T47D (cell line): ENCODE data around the gene STX8.
A peak's percentile ranks its signal among the peaks of the same experiment; 100 is the strongest.
"Not testable (repeated sequence)": the region's sequence is repeated elsewhere in the genome, so short reads cannot be mapped to it uniquely, and the experiment has no call there.

Experiments used
- DNase-seq, 2 experiments: peaks; one replicate each; pipeline versions ENCODE4 v3.0.0 to v3.0.0-alpha.2; 2011 to 2012; ENCODE audit warnings: low read depth in 1 of 2, low spot score in 1 of 2
- JUND ChIP-seq: IDR thresholded peaks from 2 replicates; pipeline ENCODE4 v1.6.1; 2012; ENCODE audit warnings: low read depth
- in situ Hi-C: cut with HindIII; loops from 2 replicates; pipeline ENCODE4 v1.10.0; 2016; ENCODE audit warnings: low sequenced_read_pairs, low pct_unique_long_range_greater_than_20kb

Gene STX8

DNA sequence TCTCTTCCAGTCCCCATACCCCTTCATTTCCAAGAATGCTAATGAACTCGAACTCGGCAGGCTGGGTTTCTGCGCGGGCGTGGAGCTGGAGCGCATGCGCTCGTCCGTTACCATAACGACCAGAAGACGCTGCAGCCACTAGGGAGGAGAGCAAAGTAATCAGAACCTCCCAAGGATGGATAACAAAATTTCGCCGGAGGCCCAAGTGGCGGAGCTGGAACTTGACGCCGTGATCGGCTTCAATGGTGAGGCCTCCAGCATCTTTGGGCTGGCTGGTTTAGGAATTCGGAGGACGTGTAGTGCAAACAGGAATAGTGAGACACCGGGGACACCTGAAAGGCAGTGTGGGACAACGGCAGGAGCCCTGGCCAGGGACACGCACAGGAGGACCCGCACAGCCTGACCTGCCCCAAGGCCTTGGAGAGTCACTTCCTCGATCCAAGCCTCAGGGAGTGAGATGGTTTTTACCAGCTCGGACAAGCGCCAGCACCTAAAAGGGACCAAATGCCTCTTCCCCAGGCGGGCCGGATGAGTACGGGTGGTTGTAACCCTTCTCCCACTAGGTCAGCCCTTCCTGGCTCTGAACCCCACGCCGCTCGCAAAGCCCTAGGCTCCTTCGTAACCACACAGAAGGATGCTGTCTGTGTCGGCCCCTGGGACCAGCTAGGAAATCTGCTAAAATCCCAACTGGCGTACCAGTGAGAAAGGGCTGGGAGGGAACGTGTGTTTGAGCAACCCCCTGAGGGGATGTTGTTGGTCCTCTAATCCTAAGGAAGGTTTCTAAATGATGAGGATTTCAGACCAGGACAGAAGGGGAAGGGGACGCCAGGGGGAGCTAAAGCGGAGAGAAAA lies 1.1 kb upstream of the STX8 start, which contains the start of gene CFAP52:
Gene CFAP52 (plus strand): TSS at position 122 of the 852 bp plus-strand sequence. CDS start 54 bp downstream, at position 176.
- in situ Hi-C loops, result no loop called here
- TF ChIP-seq JUND, result no peak
- peak; percentile 45 to 74 for DNase-seq

- peak in 1 of 2 experiments; percentile 27 for DNase-seq
- in situ Hi-C loops, result no loop called here
- TF ChIP-seq JUND, result no peak
Observed at GRCh38 chr17:9571201-9571600, 4.4 kb downstream of the STX8 start.

GRCh38 chr17:9568957-9569588 lies 6.5 kb downstream of the STX8 start:
- no peak for TF ChIP-seq JUND
- in situ Hi-C loops, result no loop called here
- DNase-seq, result no peak

DNA sequence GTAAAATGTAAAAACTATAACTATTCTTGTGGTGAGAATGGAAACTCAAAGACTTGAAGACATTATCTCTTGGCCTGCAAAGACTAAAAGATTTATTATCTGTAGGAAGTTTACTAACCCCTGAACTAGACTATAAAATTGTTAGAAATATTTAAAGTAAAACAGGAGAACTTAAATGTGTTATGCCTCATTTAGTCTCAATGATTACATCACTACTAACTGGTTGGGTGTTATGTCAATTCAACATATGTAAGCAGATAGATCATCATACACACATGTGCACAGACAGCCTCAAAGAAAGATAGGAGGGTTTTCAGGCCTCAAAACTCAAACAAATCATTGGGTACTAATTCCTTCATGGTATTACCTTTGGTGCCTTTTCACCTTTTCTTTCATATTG lies 7.6 kb downstream of the STX8 start:
- TF ChIP-seq JUND, result no peak
- in situ Hi-C loops, result no loop called here
- no peak for DNase-seq

DNA sequence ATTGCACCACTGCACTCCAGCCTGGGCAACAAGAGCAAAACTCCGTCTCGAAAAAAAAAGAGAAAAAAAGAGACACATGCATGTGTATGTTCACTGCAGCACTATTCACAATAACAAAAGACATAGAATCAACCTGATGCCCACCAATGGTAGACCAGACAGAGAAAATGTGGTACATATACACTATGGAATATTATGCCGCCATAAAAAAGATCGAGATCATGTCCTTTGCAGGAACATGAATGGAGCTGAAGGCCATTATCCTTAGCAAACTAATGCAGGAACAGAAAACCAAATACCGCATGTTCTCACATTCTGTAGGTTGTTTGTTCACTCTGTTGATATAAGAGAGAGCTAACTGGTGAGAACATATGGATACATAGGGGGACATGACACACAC lies 8.9 kb downstream of the STX8 start:
- DNase-seq, in situ Hi-C loops: not testable (repeated sequence)

DNA sequence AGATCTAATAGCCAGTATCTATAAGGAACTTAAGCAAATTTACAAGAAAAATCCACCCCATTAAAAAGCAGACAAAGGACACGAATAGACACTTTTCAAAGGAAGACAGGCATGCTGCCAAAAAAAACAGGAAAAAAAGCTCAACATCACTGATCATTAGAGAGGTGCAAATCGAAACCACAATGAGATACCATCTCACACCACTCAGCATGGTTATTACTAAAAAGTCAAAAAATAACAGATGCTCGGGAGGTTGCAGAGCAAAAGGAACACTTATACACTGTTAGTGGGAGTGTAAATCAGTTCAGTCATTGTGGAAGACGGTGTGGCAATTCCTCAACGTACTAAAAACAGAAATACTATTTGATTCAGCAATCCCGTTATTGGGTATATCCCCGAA lies 9.6 kb downstream of the STX8 start:
- TF ChIP-seq JUND, result no peak
- no peak for DNase-seq

DNA sequence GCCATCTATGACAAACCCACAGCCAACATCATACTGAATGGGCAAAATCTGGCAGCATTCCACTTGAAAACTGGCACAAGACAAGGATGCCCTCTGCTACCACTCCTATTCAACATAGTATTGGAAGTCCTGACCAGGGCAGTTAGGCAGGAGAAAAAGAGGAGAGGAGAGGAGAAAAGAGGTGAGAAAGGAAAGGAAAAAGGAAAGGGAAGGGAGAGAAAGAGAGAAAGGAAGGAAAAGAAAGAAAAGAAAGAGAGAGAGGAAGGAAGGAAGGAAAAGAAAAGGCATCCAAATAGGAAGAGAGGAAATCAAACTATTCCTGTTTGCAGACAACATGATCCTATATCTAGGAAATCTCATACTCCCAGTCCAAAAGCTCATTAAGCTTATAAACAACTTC lies 11.5 kb downstream of the STX8 start:
- no peak for TF ChIP-seq JUND
- no peak for DNase-seq
- in situ Hi-C loops, result no loop called here

More for the DNA sequence above, 9.6 kb downstream of the STX8 start:
- in situ Hi-C loops, result no loop called here

- in situ Hi-C loops, result no loop called here
- no peak for TF ChIP-seq JUND
Observed at GRCh38 chr17:9557857-9558256, 17.8 kb downstream of the STX8 start.

DNA sequence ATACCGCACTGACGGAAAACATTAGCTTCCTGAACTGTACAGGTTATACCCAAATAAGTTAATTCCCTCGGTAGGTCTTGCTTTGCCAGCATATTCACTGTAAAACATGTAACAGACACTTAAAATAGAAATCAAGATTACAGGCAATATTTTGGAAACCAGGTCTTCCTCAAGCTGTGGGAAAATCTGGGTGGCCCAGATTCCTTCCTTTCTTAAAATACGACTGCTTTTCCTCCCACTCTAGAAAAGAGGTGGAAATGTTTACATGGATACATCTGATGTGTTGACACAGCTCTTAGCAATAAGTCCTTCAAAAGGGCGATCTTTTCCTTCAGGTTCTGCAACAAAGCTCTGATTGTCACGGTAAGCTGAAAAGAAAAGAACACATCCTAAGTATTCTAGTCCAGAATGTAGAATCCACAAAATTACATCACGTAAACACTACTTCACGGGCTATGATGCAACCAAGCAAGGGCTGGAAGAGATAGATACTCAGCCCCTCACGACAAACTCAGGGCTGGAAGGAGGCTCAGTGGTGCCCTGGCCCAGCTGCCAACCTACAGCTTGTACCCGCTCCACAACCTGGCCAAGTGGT lies 18.4 kb downstream of the STX8 start:
- DNase-seq, result no peak
- no peak for TF ChIP-seq JUND
- in situ Hi-C loops, result no loop called here

More at GRCh38 chr17:9557857-9558256, 17.8 kb downstream of the STX8 start:
- no peak for DNase-seq

GRCh38 chr17:9554715-9555114 lies 20.9 kb downstream of the STX8 start:
- DNase-seq, result peak in 1 of 2 experiments; percentile 66
- in situ Hi-C loops, result not testable (repeated sequence)

- no peak for DNase-seq
- in situ Hi-C loops, result no loop called here
- no peak for TF ChIP-seq JUND
Observed at GRCh38 chr17:9553596-9553995, 22.0 kb downstream of the STX8 start.

DNA sequence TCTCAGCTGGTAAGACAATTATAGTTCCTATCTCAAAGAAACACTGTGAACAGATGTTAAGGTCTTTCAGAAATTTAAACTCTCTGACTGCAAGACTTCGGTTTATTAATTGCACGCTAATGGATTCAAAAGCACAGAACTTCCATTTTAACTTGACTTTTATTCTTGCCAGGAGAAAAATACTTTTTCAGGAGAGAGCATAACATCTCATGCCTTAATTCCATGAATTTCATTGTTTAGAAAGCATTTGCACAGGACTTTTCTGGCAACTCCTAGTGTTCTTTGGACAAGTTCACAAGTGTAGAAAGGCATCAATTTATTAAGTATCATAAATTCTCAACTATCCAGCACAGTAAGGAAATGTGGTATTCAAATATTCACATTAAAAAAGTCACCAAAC lies 22.4 kb downstream of the STX8 start:
- in situ Hi-C loops, result no loop called here
- TF ChIP-seq JUND, result no peak
- DNase-seq, result no peak

- in situ Hi-C loops, result no loop called here
- TF ChIP-seq JUND, result no peak
- DNase-seq, result no peak
Observed at GRCh38 chr17:9549215-9549614, 26.4 kb downstream of the STX8 start.

GRCh38 chr17:9544221-9544620 lies 31.4 kb downstream of the STX8 start:
- no peak for DNase-seq
- TF ChIP-seq JUND, result no peak
- in situ Hi-C loops, result no loop called here
